GM19452 (cell line): ENCODE measurements around the gene RPS10.
"Not testable (repeated sequence)": the region's sequence is repeated elsewhere in the genome, so short reads cannot be mapped to it uniquely, and the experiment has no call there.

Experiments used
- ATAC-seq: cut with Tn5 transposase; IDR thresholded peaks from one replicate; pipeline ENCODE4 v1.9.1; 2021; ENCODE audit not compliant: unreplicated experiment

The RPS10 gene

DNA sequence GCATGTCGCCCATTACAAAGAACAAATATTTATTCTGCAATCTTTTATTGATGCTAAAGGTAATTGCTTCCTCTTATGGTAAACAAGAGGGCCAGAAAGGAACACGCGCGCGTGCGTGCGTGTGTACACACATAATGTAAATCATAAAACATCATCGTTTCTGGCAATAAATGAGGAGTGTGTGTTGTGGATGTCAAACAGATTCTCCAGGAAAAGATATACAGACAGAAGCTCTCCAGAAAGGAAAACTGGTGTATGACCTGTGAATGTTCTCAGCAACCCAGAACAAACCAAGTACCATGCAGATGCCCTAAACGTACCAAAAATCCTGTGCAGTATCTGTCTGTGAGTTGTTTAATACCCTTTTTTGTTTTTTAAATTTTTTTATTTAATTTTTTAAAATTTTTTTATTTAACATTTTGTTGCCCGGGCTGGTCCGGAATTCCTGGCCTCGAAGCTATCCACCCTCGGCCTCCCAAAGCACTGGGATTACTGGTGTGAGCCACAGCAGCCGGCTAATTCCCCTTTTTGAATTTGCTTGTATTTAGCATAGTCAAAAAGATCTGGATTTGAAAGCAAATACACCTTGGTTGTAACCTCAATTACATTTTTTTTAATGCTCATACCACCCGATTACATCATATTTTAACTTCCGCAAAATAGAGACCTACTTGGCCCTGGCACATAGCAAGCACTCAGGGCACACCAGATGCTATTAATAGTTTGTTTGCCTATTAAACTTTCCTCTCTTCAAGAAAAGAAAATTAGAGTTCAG, 32.5 kb downstream of the RPS10 start:
- no peak for ATAC-seq

DNA sequence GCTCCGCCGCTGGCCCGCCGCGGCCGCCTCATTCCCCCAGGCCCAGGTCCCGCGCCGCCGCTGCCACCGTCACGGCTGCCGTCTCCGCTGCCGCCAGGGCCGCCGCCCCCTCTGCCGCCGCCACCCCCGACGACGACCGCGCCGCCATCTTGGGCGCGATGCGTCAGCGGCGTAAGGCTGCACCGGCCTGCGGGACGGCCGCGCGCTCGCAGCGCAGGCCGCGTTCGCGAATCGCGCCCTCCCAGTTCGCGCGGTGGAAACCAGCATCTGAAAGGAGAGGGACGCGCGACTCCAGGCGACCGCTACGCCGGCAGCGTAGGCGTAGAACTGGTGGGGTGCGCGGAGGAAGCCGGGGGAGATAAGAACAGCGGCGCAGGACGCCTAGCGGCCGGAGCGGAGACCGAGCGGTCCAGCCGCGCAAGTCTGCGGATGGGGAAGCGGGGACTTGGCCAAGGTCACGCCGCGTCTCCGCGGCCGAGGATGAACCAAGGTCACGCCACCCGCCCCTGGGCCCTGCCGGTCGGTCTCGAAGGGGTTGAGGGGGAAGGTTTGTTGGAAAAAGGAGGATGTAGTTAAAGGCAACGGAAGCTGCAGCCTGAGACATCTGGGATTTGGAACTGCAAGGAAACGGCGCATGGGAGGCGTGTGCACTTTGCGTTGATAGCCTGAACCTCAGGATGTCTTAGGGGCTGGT, 33.2 kb downstream of the RPS10 start, which contains the start of gene NUDT3:
NUDT3 (minus strand) TSS at position 173 of the 694 bp plus-strand sequence. CDS start 307 bp downstream, outside the sequence.
- ATAC-seq: peak; percentile 83

DNA sequence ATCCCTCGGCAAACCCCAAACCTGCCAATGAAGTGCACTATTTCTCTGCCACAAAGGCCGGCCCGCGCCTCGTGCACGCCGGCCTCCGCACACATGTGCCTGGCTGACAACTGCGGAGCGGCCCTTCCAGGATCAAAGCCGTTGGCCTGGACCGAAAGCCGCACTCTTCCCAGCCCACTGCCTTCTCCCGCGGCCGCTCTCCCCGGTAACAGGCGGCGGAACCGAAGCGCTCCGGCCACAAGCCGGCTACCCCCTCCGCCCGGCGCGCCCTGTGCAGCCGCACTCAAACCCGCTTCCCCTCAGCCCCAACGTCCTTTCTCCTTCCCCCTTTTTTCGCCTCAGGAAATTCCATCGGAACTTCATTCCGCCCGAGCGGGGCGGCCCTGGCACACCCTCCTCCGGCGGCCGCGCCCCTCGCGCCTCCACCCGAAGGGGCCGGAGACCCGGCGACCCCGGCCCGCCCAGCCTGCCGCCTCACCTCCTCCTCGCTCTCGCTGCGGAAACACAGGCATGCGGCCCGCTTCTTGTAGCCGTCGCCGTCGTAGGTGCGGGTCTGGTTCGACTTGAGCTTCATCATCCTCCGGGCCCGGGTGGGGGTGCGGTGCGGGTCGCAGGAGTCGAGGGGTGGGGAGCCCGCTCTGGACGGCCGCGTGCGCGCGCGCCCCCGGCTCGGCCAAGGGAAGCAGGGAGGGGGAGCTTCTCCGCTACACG, 33.9 kb downstream of the RPS10 start:
- ATAC-seq: peak; percentile 39

DNA sequence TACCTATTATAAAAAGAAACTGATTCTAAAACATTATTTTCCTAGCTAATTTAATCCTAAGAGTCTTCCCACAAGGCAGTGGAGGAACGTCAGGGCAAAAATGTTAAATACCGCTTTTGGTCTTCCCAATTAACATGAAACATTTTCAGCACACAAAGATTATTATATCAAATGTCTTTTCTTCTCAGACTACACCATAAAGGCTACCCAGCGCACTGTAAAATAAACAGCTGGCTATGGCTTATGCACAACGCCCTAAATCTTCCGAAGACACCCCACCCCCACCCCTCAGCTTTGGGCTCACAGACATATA, 34.4 kb downstream of the RPS10 start:
- no peak for ATAC-seq

DNA sequence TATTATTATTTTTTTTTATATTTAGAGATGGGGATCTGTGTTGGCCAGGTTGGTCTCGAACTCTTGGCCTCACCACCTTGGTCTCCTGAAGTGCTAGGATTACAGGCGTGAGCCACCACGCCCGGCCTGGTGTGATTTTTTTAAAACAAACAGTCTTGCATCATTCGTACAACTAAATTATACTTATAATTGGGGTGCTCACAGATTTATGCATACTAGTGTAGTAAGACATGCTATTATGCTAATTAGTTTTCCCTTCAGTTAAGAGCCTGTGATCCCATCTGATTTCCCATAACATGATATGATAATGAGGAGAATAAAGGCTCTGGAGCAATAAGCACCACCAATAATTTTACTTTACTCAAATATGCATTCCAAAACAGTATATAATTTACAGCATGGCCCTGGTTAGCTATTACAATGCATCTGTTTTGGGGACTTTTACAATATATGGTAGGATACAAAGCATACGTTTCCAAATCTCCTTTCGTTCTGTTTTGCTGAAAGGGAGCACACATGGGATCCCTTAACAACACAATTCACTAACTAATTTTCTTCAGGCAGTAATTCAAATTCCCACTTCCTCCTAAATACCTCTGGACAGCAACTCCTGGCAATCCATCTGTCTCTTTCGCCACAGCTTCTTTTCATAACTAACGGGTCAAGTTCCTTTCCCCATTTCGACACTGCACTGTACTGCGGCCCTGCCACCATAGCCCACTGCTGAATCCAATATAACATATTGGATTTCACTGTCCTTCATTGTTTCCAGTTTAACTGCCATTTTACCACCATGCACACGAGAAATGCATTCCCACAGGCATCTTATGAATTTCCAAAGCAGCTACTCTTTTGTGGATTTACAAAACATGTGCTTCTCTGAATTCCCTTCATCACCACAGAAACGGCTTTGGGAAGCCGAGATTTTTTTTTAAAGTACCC, 35.1 kb downstream of the RPS10 start:
- ATAC-seq: no peak

DNA sequence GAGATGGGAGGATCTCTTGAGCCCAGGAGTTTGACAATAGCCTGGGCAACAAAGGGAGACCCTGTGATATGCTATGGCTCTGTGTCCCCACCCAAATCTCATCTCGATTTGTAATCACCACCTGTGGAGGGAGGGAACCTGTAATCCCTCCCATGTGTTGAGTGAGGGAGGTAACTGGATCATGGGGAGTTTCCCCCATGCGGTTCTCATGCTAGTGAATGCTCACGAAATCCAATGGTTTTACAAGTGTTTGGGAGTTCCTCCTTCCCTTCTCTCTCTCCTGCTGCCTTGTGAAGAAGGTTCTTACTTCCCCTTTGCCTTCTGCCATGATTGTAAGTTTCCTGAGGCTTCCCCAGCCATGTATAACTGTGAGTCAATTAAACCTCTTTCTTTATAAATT, 36.8 kb downstream of the RPS10 start:
- ATAC-seq: no peak

DNA sequence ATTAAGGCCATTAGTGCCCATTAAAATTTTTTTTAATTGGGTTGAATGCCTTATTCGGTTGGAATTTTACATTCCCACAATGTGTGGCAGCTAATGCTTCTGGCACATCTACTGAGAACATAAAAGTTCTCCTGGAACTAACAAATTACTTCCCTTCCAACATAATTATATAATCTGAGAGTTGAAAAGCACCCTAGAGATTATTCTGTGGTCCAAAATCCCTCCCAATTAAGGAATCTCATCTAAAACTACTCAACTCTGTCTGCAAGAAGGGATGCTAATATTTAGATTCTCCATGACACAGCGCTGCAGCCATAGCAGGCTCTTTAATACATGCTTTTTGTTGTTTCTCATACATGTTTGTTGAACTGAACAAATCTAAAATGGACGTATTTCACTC, 37.4 kb downstream of the RPS10 start:
- ATAC-seq: no peak

DNA sequence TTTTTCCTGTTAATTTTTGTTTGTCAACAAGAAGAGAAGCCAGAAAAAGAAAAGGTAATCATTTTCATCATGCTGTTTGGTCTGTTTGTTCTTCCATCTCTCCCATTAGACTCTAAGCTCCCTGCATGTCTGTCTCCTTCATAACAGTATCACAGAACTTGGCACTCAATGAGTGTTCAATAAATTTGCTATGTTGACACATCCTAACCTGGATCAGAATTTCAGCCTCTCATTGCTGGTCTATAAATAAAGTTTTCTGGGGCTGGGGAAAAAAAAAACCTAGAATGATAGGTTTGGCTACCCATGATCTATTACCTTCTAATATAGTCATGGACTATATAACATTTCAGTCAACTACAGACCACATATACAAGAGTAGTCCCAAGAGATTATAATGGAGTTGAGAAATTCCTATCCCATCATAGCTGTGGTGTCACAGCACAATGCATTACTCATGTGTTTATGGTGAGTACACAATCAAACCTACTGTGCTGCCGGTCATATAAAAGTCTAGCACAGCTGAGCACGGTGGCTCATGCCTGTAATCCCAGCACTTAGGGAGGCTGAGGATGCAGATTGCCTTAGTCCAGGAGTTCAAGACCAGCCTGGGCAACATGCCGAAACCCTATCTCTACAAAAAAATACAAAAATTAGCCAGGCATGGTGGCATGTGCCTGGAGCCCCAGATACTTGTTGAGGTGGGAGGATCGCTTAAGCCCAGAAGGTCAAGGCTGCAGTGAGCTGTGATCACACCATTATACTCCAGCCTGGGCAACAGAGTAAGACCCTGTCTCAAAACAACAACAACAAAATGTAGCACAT, 39.3 kb downstream of the RPS10 start:
- ATAC-seq: no peak

DNA sequence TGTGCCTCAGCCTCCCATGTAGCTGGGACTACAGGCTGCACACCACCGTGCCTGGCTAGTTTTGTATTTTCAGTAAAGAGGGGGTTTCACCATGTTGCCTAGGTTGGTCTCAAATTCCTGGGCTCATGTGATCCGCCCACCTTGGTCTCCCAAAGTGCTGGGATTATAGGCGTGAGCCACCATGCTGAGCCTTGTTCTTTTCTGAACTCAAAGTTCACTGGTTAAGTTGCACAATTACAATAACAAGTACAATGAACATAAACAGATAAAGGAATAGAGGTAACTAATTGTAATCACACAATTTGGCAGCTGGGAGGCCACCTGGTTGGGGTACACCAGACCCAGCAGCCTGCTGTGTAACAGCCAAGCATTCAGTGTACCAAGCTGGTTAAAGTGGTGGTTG, 40.1 kb downstream of the RPS10 start:
- ATAC-seq: no peak

DNA sequence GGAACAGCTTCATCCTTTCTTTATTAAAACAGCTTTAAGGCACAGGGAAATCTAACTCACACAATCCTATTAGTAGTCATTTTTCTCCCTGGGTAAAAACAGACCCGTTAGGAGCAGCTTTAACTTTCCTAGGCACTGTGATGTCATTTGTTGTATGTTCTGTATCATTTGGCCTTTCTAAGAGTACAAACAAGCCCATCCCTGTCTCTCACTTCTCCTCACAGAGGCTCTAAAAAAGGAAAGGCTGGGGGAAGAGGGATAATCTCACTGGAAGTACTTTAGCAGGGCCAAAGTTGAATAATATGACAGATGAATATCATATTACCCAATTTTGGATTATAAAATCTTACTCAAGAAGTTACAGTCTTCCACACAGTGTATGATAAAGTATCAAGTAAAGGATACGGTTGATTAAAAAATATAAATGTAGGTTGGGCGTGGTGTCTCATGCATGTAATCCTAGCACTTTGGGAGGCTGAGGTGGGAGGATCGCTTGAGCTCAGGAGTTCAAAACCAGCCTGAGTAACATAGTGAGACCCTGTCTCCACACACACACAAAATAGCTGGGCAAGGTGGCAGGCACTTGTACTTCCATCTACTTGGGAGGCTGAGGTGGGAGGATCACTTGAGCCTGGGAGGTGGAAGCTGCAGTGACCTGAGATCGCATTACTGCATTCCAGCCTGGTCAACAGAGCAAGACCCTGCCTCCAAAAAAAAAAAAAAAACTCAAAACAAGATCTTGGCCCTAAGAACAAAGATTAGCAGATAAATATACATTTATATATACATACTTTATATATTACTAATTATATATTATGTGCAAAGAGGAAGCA, 41.3 kb downstream of the RPS10 start:
- ATAC-seq: no peak

DNA sequence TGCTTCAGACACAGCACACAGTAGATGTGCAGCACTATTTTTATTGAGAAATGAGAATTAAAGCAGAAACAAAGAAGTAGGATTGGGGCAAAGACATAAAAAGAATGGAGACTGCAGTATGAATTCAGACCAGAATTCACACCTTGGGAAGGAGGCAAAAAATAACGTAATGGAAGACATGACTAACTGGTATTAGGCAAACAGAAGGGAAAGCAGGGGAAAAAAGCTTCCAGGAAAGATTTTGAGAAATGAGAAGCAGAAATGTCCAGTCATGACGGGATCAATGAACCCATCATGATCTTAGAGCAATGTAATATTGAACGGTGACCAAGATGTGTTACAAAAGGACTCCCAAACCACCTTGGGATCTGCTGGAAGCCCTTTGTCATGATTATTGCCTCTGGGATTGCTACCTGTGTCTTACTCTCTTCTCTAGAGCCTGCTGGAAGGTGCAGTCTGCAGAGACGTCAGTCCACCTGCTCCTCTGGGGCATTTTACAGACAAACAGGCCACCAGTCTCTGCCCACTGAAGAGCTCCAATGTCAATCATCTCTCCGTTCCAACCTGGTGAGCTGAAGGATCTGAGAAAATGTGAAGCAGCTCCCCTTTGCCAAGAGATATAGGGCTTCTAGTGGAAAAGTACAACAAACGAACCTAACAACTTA, 42.1 kb downstream of the RPS10 start:
- no peak for ATAC-seq

DNA sequence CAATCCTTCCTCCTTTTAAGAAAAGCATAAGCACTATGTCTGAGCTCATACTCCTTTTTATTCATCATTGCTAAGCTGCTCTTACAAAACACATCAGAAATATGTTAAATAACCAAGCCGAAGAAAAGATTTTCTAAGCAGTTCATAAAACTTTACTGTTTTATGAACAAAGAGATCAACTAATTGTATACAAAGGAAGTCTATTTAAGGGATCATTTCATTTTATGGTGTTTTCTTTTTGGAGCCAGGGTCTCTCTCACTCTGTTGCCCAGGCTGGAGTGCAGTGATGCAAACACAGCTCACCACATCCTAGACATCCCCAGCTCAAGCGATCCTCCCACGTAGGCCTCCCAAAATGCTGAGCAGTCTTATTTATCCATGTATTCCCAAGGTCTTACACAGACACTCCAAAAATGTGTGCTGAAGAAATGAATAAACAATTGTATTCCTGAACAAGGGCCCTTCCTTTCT, 42.7 kb downstream of the RPS10 start:
- no peak for ATAC-seq

DNA sequence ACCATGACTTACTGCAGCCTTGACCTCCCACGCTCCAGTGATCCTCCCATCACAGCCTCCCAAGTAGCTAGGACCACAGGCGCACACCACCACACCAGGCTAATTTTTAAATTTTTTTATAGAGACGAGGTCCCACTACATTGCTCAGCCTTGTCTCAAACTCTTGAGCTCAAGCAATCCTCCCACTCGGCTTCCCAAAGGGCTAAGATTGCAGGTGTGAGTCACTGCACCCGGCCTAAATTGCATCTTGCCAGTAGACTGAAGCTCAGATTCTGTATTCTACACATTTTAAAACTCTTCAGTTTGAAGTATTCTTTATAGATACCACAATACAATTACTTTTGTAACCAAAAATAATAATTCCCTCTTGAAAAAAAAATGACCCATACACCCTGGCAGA, 44.8 kb downstream of the RPS10 start:
- ATAC-seq: no peak

DNA sequence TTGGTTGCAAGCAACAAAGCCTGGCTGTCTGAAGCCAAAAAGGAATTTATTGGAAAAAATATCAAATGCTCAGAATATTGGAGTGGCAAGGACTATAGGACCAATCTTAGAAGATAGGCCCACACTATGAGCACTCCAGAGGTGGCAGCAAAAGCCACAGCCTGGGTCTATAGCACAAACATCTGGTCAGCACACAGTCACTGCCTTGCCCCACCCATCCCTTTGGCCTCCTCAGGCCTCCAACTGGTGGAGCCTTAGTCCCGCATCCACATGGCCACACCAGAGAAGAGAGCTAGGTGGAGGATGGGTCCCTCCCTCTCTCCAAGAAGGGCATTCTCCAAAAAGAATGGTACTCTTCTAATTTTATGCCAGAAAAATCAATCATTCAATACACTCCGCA, 47.4 kb downstream of the RPS10 start:
- no peak for ATAC-seq

DNA sequence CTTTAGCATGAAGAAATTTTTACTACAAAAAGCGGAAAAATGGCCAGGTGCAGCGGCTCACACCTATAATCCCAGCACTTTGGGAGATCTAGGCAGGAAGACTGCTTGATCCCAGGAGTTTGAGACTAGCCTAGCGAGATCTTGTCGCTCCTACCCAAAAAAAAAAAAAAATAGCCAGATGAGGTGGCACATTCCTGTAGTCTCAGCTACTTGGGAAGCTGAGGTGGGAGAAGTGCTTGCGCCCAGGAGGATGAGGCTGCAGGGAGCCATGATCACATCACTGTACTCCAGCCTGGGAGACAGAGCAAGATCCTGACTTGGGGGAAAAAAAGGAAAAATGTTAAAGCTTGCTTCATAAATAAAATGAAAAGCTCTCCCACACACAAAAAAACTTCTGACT, 47.9 kb downstream of the RPS10 start:
- ATAC-seq: no peak

DNA sequence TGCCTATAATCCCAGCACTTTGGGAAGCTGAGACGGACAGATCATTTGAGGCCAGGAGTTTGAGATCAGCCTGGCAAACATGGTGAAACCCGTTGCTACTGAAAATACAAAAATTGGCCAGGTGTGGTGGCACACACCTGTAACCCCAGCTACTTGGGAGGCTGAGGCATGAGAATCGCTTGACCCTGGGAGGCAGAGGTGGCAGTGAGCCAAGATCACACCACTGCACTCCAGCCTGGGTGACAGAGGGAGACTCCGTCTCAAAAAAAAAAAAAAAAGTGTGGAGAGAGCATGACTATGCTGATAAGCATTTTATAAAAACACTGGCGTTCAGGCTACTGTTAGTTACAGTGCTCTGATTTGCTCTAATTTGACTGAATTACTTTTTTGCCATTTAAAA, 48.3 kb downstream of the RPS10 start:
- not testable (repeated sequence) for ATAC-seq

DNA sequence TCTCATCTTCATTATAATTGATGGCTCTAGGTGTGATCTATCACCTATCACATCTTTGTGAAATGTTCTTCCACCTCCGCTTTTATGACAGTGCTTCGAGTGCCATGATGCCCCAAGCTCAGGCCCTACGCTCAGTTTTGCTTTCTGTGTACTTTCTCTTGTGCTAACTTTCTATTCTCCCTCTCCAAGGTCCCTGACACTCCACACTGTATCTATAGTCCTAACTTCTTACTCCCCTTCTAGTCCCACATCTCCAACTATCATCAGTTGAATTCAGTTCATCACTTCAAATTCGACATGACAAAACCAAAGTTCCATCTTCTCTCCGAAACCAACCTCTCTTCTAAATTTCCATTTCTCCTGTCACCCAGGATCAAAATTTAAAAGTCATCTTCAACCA, 50.0 kb downstream of the RPS10 start:
- ATAC-seq: no peak

DNA sequence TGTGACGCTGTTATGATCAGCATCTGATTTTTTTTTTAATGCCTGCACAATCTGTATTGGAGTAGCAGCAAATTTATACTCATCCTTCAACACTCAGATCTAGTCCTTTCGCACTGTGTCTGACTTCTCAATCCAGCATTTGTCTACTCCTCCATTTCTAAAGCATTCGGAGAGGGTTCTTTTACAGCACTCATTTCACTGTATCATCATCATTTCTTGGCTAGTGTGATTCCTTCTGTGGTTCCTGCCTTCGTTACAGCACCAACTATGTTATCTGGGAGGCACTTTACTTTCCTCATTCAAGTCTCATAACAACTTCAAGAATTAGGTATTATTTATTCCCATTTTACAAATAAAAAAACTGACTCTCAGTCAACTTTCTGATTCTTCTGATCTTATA, 51.4 kb downstream of the RPS10 start:
- ATAC-seq: no peak

DNA sequence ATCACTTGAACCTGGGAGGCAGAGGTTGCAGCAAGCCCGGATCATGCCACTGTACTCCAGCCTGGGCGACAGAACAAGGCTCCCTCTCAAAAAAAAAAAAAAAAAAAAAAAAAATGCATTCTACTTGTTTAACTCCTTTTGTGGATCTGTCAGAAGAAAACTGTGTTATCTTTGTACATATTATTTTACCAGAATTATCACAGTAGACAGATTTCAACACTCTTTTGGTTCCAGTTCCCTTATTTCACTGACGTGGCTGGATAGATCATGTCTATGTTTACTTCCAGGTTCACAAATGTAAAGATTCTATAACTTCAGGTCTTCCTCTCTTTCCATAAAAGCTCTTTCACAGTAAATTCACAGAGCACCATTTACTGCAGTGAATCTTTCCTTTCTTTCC, 51.8 kb downstream of the RPS10 start:
- no peak for ATAC-seq
